ENCODE measurements around the gene RPRD1A.
"Not testable (repeated sequence)": the region's sequence is repeated elsewhere in the genome, so short reads cannot be mapped to it uniquely, and the experiment has no call there.

Gene RPRD1A

GRCh38 chr18:36077764-36078163 lies 10.4 kb upstream of the RPRD1A start:
- not testable (repeated sequence) for DNase-seq (ENCODE audit: low read depth)

GRCh38 chr18:36075862-36076587 lies 8.7 kb upstream of the RPRD1A start:
- peak; percentile 68 for DNase-seq (ENCODE audit: low read depth)

- no peak for DNase-seq (ENCODE audit: low read depth)
Measured at GRCh38 chr18:36074435-36074834, 7.1 kb upstream of the RPRD1A start.

- no peak for DNase-seq (ENCODE audit: low read depth)
Measured at GRCh38 chr18:36073676-36074075, 6.3 kb upstream of the RPRD1A start.

- not testable (repeated sequence) for DNase-seq (ENCODE audit: low read depth)
Measured at GRCh38 chr18:36072406-36072805, 5.0 kb upstream of the RPRD1A start.

- no peak for DNase-seq (ENCODE audit: low read depth)
Measured at GRCh38 chr18:36066686-36067054, 689 bp downstream of the RPRD1A start.

- peak; percentile 10 for DNase-seq (ENCODE audit: low read depth)
Measured at GRCh38 chr18:36066001-36066400, 1.4 kb downstream of the RPRD1A start.

GRCh38 chr18:36064809-36065079 lies 2.6 kb downstream of the RPRD1A start:
- DNase-seq (ENCODE audit: low read depth), result not testable (repeated sequence)

- DNase-seq (ENCODE audit: low read depth), result no peak
Measured at GRCh38 chr18:36064027-36064808, 3.1 kb downstream of the RPRD1A start.

GRCh38 chr18:36058674-36059073 lies 8.7 kb downstream of the RPRD1A start:
- DNase-seq (ENCODE audit: low read depth), result no peak

GRCh38 chr18:36051760-36052159 lies 15.6 kb downstream of the RPRD1A start:
- no peak for DNase-seq (ENCODE audit: low read depth)

- DNase-seq (ENCODE audit: low read depth), result no peak
Measured at GRCh38 chr18:36050479-36050878, 16.9 kb downstream of the RPRD1A start.

- DNase-seq (ENCODE audit: low read depth), result no peak
Measured at GRCh38 chr18:36047521-36047920, 19.8 kb downstream of the RPRD1A start.

GRCh38 chr18:36046898-36047297 lies 20.5 kb downstream of the RPRD1A start:
- no peak for DNase-seq (ENCODE audit: low read depth)

GRCh38 chr18:36045241-36045991 lies 21.9 kb downstream of the RPRD1A start:
- no peak for DNase-seq (ENCODE audit: low read depth)

GRCh38 chr18:36043153-36043552 lies 24.2 kb downstream of the RPRD1A start:
- no peak for DNase-seq (ENCODE audit: low read depth)

- no peak for DNase-seq (ENCODE audit: low read depth)
Measured at GRCh38 chr18:36041146-36041545, 26.2 kb downstream of the RPRD1A start.

GRCh38 chr18:36038102-36038663 lies 29.2 kb downstream of the RPRD1A start:
- DNase-seq (ENCODE audit: low read depth), result no peak

- DNase-seq (ENCODE audit: low read depth), result no peak
Measured at GRCh38 chr18:36035253-36035652, 32.1 kb downstream of the RPRD1A start.

GRCh38 chr18:36034299-36034895 lies 33.0 kb downstream of the RPRD1A start:
- no peak for DNase-seq (ENCODE audit: low read depth)

GRCh38 chr18:36031903-36032302 lies 35.5 kb downstream of the RPRD1A start:
- DNase-seq (ENCODE audit: low read depth), result no peak

GRCh38 chr18:36031407-36031806 lies 36.0 kb downstream of the RPRD1A start:
- no peak for DNase-seq (ENCODE audit: low read depth)
